GM06990 (cell line): ENCODE data around the gene IRF1.

Experiments used
- DNase-seq: peaks from one replicate; pipeline ENCODE4 v3.0.0-alpha.2; 2011; ENCODE audit not compliant: insufficient read length; ENCODE audit errors: extremely low read depth
- H3K27me3 ChIP-seq: replicated peaks from 2 replicates; pipeline ENCODE4 v1.6.0; 2011; ENCODE audit warnings: low read length; ENCODE audit not compliant: control insufficient read depth, insufficient read depth
- H3K36me3 ChIP-seq: 2 replicates; pipeline ENCODE4 v1.5.1; 2011; ENCODE audit warnings: low read length; ENCODE audit not compliant: control insufficient read depth, insufficient read depth
- H3K4me3 ChIP-seq: replicated peaks from 2 replicates; pipeline ENCODE4 v1.5.1; 2011; ENCODE audit warnings: low read depth, mild to moderate bottlenecking, control low read depth, low read length
- CTCF ChIP-seq: IDR thresholded peaks from 2 replicates; pipeline ENCODE4 v1.5.1; 2011; ENCODE audit warnings: low read length, control low read depth, mild to moderate bottlenecking, inconsistent platforms; ENCODE audit not compliant: insufficient read depth, poor library complexity, severe bottlenecking

The IRF1 gene

GRCh38 chr5:132464156-132464939 is 26.2 kb downstream of the IRF1 start:
- Histone ChIP-seq H3K27me3 (no peaks in the 10 kb centered on the region), H3K36me3 (0 out of 2 replicates have a peak, but pooled peaks cover 2% of the 10 kb centered on the region), H3K4me3 (no peak overlapping the region)
- TF ChIP-seq CTCF: no peak
- DNase-seq: peak; percentile 55

GRCh38 chr5:132463811-132464155 is 26.8 kb downstream of the IRF1 start:
- Histone ChIP-seq H3K27me3 (no peaks in the 10 kb centered on the region), H3K36me3 (0 out of 2 replicates have a peak, but pooled peaks cover 2% of the 10 kb centered on the region), H3K4me3 (no peak overlapping the region)
- no peak for DNase-seq
- TF ChIP-seq CTCF: no peak

GRCh38 chr5:132462856-132463745 is 27.5 kb downstream of the IRF1 start:
- 0 out of 2 replicates have a peak, but pooled peaks cover 2% of the 10 kb centered on the region for H3K36me3 ChIP-seq
- no peak for TF ChIP-seq CTCF
- H3K27me3 ChIP-seq: no peaks in the 10 kb centered on the region
- no peak for DNase-seq
- H3K4me3 ChIP-seq: no peak overlapping the region

- DNase-seq: no peak
- Histone ChIP-seq H3K4me3 (no peak overlapping the region), H3K27me3 (no peaks in the 10 kb centered on the region), H3K36me3 (0 out of 2 replicates have a peak, but pooled peaks cover 2% of the 10 kb centered on the region)
- no peak for TF ChIP-seq CTCF
Observed at GRCh38 chr5:132462333-132462732, 28.2 kb downstream of the IRF1 start.

GRCh38 chr5:132461569-132462070 is 29.0 kb downstream of the IRF1 start:
- Histone ChIP-seq H3K36me3 (0 out of 2 replicates have a peak, but pooled peaks cover 2% of the 10 kb centered on the region), H3K27me3 (no peaks in the 10 kb centered on the region), H3K4me3 (no peak overlapping the region)
- no peak for TF ChIP-seq CTCF
- no peak for DNase-seq
